HTR-8/SVneo (cell line): Measurements from ENCODE around the gene TMEM8B.
"Not testable (repeated sequence)": the region's sequence is repeated elsewhere in the genome, so short reads cannot be mapped to it uniquely, and the experiment has no call there.

Experiments
- DNase-seq: peaks from one replicate; pipeline ENCODE4 v3.0.0; 2011; ENCODE audit warnings: low spot score, mixed read lengths; ENCODE audit not compliant: insufficient read length
- FAIRE-seq: peaks from 2 replicates; lab custom pipeline; 2011; peaks lifted over from hg19 to GRCh38; lab: Jason Lieb, UNC

The TMEM8B gene

DNA sequence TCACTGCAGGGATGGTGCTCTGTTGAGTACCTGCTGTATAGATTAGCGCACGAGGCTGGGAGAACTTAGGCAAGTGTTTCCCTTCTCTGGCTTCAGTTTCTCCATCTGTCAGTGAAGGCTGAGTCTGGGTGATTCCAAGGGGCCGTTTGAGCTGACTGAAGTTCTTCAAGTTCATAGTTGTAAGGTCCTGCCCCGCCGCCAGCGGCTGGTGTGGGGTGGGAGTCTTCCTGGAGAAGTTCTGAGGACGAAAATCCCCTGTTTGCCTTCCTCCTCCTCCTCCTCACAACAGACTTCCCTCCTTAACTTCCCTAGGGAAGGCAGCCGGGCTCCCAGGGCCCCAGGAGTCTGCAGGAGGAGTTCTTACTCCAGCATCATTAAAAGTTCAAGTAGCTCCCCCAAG, 75.3 kb downstream of the TMEM8B start:
- no peak for DNase-seq
- no peak for FAIRE-seq

DNA sequence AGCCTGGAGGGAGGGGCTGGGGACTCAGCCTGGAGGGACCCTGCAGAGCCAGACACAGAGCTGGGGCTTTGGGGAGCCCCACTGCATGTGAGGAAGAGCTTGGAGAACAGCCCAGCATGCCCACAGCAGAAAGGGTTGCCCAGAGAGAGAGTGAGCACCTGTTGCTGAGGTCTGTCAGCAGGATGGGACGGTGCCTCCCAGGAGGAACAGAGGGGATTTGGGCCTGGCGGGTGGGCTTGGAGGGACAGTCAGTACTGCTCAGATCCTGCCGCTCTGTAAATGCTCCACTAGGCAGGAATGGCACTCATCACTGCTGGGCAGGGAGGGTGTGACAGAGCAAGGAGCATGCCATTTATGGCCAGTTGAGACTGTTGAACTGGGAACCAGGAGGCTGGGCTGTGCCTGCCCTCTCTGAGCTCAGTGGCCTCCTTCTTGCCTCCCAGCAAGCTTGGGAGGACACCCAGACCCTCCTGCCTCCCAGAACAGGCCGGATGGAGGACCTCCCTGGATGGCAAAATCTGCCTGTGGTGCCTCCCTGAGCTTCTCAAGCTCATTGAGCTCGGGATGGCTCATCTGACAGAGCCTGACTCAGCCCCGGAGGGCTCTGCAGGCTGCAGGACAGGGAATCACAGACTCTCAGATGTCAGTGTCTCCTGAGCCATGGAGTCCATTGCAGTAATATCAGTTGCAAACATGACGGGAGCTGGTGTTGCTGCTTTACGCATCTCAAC, 76.2 kb downstream of the TMEM8B start:
- DNase-seq (no peak), FAIRE-seq (no peak)

DNA sequence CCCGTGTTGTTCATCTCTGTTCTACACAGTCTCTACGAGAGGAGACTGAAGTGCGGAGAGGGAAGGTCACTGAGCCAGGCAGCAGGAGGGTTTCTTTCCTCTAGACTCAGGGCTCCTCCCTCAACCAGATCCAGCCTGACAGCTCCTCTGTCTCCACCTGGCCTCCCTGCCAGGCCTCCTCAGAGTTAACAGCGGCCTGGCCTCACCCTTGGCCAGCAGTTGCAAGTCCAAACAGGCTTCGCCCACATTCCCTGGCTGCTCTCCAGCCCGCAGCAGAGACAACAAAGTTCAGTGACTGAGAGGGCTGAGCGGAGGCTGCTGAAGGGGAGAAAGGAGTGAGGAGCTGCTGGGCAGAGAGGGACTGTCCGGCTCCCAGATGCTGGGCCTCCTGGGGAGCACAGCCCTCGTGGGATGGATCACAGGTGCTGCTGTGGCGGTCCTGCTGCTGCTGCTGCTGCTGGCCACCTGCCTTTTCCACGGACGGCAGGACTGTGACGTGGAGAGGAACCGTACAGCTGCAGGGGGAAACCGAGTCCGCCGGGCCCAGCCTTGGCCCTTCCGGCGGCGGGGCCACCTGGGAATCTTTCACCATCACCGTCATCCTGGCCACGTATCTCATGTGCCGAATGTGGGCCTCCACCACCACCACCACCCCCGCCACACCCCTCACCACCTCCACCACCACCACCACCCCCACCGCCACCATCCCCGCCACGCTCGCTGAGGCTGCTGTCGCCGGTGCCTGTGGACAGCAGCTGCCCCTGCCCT, 77.1 kb downstream of the TMEM8B start, which contains the start of gene HRCT1:
TSS of gene HRCT1 (plus strand) at position 291 of the 768 bp plus-strand sequence. CDS start at position 377, 86 bp downstream.
- peak; percentile 84 for FAIRE-seq
- peak; percentile 75 for DNase-seq

DNA sequence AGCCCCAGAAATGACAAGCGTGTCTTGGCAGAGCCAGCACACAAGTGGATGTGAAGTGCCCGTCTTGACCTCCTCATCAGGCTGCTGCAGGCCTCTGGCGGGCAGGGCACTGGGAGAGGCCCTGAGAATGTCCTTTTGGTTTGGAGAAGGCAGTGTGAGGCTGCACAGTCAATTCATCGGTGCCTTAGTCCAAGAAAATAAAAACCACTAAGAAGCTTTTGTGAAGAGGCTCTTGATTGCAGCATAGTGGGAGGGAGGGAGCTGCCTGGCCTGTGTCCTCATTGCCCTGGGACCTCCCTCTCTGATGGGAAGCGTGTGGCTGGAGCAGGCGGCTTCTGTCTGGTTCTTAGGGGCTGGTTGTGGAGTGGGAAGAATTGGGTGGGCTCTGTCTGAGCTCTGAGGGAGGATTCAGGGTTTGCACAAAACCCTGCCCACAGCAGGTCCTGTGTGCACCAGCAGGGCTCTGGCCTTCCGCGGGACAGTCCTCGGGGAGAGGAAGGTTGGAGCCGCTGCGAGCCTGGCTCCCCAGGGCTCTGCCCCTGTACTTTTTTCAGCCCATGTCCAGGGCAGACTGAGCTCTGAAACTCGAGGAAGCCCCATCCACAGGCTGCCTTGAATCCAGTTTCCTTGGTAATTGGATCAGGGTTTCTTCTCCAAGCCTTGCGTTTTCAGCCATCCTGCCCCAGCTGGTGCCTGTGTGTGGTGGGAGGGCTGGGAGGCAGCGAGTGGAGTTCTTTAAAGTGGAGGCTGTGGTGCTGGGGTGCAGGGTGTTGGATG, 78.1 kb downstream of the TMEM8B start:
- FAIRE-seq (no peak), DNase-seq (no peak)

DNA sequence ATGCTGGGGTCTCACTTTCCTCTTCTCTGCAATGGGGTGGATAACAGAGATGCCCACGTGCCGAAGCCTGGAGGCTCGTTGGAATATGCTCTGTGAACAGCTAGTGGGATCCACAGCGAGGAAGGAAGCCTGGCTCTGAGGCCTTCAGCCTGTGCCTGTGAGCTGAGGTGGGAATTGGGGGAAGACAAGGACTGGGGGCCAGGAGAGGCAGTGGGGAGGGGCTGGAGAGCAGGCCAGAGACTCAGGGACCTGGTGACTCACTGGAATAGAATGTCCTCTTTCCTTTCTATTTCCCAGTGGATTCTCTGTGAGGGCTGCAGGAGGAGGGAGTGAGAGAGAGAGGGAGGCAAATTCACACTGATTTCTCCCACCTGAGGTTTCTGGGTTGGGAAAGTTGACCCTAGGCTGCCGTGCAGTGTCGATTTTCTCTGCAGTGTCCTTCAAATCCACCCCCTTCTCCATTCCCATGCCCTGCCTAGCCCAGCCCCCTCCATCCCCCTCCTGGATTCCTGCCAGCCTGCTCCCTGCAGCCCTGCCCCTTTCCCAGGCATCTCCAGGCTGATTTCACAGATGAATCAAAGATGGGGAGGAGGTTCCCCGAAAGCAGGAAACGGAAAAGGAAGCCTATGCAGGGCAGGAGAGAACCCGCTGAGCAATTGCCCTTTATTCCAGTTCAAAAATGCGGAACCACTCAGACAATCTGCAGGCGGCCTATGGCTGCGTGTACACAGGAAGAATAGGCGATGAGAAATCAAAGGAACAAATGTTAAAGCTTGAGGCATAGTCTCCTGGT, 78.9 kb downstream of the TMEM8B start:
- DNase-seq = peak; percentile 74
- FAIRE-seq = no peak

DNA sequence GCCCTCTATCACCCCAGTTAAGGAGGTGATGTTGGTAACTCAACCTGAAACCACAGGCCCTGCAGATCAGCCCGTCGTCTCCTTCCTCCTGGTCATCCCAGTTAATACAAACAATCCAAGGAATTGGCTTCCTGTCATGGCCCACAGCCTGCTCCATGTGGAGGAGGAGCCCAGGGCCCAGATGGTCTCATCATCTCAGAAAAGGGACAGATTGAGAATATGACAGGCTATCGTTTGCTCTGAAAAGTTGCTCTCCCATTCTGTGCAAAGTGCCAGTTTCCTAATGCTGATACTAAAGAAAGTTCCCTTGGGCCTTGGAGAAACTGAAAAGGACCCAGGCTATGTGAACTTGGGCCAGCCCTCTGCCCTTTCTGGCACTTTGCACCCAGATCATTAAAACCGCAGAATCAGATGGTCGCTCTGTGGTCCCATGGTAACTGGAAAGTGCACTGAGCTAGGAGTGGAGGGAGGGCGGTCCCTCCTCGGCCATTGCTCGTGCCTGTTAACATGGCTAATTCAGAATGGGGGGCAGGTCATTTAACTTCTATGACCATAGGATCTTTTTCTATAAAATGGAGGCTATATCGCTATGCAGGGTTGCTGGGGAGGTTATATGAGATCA, 79.6 kb downstream of the TMEM8B start:
- no peak for DNase-seq
- FAIRE-seq = no peak

DNA sequence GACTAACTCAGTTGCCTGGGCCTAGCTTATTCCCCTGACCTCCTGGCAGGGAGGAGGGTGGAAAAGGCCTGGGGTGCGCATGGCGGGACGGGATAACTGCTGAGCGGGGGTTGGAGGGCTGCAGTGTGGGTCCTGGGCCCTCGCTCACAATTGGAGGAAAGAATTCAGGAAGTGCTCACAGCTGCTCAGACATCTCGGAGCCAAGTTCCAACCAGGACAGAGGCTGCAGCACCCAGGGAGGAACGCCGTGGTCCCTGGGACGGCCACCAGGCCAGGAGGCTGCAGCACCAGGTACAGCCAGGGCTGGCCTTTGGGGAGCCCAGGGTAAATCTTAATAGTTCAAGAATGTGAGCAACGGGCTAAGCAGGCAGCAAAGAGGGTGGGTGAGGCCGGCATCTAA, 80.2 kb downstream of the TMEM8B start, which contains the start of gene SPAAR:
TSS of gene SPAAR (plus strand) at position 217 of the 400 bp plus-strand sequence. CDS start 974 bp downstream, outside the sequence.
- DNase-seq = no peak
- no peak for FAIRE-seq

DNA sequence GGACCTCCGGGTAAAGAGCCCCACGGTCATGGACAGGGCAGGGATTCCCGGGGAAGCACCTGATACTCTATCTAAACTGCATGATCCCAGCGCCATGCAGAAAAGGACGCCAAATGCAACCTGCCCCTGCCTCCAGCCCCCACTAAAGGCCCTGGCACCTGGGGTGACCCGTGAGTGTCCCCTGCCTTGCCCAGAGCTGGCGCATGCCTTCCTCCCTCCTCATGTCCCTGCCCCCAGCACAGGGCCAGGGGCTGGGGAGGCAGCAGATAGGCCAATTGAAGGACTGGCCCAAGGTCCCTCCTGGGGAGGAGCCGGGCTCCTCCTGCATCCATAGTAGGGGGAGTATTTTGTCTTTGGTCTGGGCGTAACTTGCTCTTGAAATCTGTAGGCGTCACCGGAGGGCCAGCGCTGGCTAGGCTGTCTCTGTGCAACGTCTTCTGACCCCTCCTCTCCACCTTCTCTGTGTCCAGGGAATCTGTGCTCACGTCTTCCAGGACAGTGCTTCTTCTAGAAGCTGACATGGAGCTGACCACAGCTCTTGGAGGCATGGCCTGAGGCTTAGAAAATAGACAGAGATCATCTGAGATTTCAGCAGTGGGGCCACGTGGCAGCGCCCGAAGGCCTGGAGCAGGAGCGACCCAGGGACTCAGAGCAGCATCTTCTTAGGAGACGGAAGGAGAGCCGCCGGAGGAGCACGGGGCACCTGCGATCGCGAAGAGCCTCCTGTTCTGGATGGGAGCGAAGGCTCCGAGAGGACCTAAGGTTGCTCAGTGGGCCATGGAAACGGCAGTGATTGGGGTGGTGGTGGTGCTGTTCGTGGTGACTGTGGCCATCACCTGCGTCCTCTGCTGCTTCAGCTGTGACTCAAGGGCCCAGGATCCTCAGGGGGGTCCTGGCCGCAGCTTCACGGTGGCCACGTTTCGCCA, 80.9 kb downstream of the TMEM8B start:
- no peak for FAIRE-seq

DNA sequence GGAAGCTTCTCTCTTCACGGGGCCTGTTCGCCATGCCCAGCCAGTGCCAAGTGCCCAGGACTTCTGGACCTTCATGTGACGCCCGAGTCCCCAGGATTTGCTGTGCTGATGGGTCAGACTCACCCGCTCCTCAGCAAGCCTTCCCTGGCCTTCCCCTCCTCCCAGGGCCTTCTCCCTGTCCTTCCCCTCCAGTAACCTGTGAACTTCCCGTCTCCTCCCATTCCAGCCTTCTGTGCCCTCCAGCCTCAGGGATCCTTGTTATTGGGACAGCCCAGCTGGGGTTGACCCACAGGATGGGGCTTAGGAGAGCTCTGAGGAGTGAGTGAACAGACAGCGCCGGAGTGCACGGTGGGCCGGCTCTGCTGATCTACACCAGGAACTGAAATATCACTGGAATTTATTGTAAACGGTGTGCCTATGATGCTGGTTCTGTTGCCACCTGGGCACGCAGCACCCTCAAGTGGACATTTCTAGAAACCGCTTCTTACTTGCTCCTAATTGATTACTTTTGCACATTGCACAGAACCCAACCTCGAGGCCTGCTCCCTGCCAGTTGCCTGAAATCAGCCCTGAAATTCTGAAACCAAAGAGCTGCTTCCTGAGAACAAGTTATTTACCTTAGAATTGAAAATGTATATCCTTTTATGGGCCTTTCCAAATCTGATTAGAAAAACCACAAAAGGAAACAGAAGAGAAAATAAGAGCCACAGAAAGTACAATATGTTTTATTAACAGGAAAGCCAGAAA, 81.8 kb downstream of the TMEM8B start:
- no peak for FAIRE-seq
- DNase-seq = peak; percentile 61

More for the DNA sequence above, 80.9 kb downstream of the TMEM8B start:
- DNase-seq = no peak

DNA sequence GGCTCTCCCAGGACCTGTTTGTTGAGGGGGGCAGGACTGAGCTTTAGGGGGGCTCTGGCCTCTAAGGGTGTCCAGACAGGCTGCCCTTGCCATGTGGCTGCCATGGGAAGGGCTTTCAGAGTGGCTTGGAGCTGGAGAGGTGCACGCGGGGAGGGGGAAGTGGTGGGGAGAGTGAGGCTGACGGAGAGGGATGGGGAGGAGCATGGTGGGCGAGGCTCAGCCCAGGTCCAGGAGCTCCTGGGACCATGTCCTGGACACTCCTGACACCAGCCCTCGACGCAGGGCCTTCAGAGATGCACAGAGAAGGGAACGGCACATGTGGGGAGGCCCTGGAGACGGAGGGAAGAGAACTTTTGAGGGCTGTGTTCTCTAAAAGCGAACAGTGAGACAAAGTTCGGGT, 82.7 kb downstream of the TMEM8B start:
- FAIRE-seq (no peak), DNase-seq (no peak)

DNA sequence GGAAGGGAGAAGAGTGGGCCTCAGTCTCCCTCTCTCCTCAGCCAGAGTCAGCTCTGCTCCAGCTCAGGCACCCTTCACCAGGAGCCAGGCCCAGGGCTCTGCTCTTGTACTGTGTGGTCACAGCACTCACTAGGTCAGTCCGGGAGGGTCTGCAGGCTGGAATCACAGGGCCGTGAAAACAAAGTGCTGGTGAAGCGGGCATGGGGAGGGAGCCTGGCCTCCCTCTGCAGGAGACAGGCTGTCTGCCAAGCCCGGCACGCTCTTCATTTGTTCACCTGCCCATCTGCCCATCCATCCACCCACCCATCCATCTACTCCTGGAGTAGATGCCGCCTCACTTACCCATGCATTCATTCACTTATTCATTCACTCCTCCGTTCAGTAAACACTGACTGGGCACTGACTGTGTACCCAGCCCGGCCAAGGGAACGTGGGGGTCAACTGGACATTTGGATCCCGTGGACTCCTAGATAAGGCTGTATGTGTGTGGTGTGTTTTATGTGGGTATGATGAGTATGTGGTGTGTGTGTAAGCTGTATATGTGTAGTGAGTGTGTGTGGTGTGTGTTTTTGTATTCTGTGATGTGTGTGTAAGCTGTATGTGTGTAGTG, 83.9 kb downstream of the TMEM8B start:
- DNase-seq (no peak), FAIRE-seq (no peak)

DNA sequence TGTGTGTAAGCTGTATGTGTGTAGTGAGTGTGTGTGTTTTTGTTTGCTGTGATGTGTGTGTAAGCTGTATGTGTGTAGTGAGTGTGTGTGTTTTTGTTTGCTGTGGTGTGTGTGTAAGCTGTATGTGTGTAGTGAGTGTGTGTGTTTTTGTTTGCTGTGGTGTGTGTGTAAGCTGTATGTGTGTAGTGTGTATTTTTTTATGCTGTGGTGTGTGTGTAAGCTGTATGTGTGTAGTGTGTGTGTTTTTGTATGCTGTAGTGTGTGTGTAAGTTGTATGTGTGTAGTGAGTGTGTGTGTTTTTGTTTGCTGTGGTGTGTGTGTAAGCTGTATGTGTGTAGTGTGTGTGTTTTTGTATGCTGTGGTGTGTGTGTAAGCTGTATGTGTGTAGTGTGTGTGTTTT, 84.4 kb downstream of the TMEM8B start:
- FAIRE-seq, DNase-seq: not testable (repeated sequence)

DNA sequence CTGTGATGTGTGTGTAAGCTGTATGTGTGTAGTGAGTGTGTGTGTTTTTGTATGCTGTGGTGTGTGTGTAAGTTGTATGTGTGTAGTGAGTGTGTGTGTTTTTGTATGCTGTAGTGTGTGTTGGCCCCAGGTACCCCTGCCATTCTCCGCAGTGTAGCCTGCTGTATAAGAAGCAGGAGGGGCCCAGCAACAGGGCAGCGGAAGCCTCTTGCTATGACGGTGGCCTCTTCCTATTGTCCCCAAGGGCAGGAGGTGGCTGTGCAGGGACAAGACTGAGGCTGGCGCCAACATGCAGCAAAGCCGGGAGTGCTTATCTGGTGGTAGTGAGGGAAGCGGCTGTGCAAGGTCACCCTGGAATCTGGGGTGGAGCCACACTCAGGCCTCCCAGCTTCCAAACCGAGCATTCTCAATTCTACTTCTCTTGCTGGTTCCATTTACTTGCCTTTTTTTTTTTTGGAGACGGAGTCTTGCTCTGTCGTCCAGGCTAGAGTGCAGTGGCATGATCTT, 85.3 kb downstream of the TMEM8B start:
- FAIRE-seq (peak; percentile 97), DNase-seq (no peak)
